GM21423 (cell line): ENCODE results near the gene ALS2CL.

ENCODE experiments used
- ATAC-seq: cut with Tn5 transposase; IDR thresholded peaks from one replicate; pipeline ENCODE4 v1.9.1; 2021; ENCODE audit warnings: mild to moderate bottlenecking, moderate library complexity; ENCODE audit not compliant: unreplicated experiment

Gene ALS2CL

DNA sequence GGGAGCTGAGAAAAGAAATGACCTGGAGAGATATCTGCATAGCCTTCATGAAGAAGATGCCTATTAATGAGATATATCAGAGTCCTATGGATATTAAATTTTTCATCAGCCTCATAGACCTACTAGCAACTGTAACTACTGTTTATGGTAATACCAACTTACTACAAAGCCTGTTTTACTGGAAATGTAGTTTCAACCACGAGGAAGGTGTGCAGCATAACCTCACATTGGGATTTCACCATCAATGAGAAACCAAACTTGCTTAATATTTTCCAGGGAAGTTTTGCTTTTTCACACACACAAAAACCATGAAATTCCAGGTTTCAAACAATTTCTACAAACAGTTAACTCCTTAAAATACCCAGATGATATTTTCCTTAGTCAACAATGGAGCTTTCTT, 49.8 kb downstream of the ALS2CL start:
- ATAC-seq, result no peak

DNA sequence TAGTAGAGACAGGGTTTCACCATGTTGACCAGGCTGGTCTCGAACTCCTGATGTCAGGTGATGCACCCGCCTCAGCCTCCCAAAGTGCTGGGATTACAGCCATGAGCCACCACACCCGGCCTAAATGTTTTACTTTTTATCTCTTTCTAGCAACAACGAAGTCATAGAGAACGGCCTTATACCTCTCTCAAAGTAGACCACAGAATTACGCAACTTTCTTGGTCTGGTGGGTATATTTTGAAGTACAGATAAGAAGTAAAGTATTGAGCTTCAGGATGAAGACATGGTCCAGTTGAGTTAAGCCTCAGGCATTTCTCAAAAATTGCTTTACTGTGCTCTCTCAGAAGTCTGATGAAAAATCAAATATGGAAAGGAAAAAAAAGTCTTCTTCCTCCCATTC, 50.5 kb downstream of the ALS2CL start:
- ATAC-seq, result no peak

DNA sequence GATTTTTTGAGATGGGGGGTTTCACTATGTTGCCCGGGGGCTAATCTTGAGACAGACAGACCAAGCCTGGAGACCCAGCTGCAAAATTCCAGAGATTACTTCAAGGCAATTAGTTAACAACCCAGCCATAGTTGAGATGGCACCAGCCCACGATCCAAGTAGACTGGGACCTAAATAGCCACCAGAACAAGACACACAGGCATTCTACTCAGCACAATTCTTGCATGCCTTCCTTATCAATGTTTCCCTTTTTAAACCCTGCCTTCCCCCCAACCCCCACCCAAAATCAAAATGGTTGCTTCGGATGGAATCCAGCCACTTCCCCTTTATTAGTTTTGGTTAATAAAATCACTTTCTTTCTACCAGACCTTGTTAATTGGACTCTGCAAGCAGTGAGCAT, 52.6 kb downstream of the ALS2CL start:
- ATAC-seq, result no peak

DNA sequence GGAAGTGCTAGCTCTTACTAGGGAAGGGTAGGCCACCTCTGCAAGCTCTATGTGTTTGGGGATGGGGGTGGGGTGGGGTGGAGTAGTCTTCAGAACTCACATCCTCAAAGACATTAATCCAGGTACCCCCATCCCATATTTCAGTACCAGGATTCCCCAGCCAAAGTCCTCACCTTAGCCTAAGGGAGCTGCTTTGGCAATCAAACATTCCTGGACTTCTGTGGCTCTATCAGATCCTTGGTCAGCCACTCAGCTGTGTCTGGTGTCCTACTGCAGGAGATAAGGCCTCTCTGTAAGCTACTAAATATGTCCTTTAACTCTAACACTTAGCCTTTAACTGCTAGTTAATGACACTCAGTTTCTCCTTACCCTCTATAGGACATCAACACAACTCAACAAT, 54.3 kb downstream of the ALS2CL start:
- ATAC-seq, result no peak

DNA sequence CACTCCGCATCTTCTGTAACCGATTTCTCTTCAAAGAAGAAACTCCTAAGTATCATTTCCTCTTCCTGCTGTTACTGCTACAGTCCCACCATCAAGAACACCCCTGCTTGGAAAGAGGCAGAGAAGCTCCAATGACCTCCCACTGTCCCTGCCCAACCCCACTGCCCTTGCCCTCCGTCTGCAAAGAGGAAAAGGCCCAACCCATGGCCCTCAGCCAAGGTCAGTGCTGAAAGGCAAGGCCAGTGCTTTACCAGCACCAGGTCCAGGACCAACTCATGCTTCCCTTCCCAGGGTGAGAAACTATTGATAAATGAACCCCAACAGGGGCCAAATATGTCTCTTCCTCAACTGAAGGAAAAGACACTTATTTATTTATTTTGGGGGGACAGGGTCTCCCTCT, 58.6 kb downstream of the ALS2CL start:
- ATAC-seq, result no peak

GRCh38 chr3:46632792-46633191, 60.7 kb downstream of the ALS2CL start:
- ATAC-seq, result no peak

DNA sequence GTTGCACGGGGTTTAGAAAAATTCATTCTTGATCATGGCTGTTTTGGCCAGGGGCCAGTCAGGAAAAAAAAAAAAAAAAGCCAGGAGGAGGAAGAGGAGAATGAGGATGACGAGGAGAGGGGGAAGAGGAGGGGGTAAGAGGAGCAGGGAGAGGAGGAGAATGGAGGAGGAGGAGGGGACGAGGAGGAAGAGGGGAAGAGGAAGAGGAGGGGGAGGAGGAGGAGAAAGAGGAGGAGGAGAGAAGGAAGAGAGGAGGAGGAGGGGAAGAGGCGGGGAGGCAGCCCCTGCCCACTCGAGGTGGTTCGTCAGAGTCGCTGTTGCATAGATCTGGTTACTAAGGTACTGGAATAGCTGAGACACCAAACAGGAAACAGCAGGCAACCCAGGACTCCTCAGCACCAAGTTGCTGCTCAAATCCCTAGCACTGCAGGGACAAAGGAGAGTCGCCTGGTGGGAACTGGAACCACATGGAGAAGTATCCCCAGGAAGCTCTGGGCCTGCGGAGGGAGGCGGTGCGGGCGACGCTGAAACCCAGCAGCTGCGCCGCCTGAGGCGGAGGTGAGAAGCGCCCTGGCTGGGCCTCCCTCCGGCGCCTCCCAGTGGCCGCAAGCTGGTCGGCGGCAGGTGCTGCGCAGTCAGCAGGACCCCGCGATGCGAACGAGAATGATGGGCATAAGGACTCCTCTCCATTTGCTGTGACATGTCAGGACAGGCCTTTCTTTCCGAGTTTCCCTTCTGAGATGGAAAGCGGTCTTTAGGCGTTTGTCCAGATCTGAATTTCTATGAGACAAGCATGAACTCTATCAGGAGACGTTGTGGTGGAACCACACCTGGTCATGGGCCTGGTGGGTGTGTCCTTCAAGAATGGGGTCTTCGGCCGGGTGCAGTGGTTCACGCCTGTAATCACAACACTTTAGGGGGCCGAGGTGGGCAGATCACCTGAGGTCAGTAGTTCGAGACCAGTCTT, 63.6 kb downstream of the ALS2CL start:
- ATAC-seq, result no peak

GRCh38 chr3:46628901-46629369, 64.5 kb downstream of the ALS2CL start:
- no peak for ATAC-seq

DNA sequence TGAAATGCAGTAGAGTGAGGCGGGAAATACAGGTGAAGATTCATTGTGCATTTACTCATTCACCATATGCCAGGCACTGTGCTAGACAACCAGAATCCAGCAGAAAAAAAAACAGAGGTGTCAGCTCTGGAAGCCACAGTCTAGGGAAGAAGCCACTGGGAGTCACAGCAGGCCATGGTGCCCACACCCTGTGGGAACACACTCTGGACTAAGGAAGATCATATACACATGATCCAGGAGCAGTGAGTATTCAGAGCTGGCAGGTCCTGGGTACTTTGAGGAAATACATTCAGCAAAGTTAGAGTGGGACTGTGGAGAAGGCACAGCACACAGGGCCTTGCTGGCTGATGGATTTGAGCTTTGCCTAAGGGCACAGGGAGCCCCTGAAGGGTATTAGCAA, 66.4 kb downstream of the ALS2CL start:
- no peak for ATAC-seq

DNA sequence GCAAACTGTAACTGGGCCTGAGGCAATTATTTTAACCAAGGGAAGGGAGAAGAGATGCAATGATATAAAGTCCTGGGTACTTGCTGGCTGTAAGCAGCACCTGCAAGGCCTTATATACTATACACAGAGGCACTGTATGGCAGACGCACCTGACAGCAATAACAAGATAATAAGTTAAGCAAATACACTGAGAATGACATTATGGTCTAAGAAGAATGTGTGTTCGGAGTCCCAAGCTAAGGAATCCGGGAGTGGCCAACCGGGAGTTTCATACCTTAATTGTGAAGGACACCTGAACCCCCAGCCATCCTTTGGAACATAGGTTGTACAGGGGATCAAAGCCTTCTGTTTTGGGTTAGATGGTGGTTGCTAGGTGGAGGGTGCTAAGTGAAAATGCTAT, 67.4 kb downstream of the ALS2CL start:
- ATAC-seq, result no peak

- ATAC-seq, result no peak
Measured at GRCh38 chr3:46624975-46625490, 68.4 kb downstream of the ALS2CL start.

DNA sequence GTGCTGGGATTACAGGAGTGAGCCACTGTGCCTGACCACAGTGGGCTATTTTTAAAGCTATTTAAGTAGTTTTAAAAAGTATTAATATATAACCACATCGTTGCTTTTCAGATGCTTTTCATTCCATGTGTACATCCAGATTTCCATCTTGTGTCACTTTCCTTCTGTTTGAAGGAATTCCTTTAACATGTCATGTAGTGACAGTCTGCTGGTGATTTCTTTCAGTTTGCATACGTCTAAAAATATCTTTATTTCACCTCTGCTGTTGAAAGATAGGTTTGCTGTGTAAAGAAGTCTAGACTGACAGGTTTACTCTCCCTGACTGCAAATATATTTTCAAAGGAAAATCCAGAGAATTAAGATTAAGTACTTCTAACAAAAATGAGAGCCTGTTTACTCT, 68.9 kb downstream of the ALS2CL start:
- ATAC-seq, result no peak

- ATAC-seq, result no peak
Measured at GRCh38 chr3:46619845-46620778, 73.4 kb downstream of the ALS2CL start.
